Natural killer cell treated with Interleukin-12 subunit alpha and Interleukin-12 subunit beta and Interleukin-15 and Interleukin-18, amount 100 ng/mL, for 72 hours (primary cell): ENCODE results near the gene NINL. TPM values are rescaled to one million over a fixed set of nuclear protein-coding genes. Genes with fewer than 3 reads are reported as not detected.

ENCODE experiments used
- ATAC-seq, 2 donors: fragments of 150-1000 bp; cut with Tn5 transposase in 1 of 2; sonication (Bioruptor Pico), chemical (Tn5 transposase) in 1 of 2; 2 replicates each; pipeline ENCODE4 v1.10.0; 2021
- DNase-seq: peaks from one replicate; pipeline ENCODE4 v3.0.0; 2022; ENCODE audit warnings: low spot score
- H3K27ac Mint-ChIP-seq, 2 donors: 1 replicate in 1 of 2; 2 replicates in 1 of 2; pipeline ENCODE4 v1.8.0; 2022; ENCODE audit warnings: mixed read lengths in 2 of 2, mild to moderate bottlenecking in 1 of 2, moderate library complexity in 1 of 2
- H3K27me3 Mint-ChIP-seq, 2 donors: 1 replicate in 1 of 2; 2 replicates in 1 of 2; pipeline ENCODE4 v1.8.0; 2022; ENCODE audit warnings: mixed read lengths in 2 of 2
- H3K36me3 Mint-ChIP-seq: one replicate; pipeline ENCODE4 v1.8.0; 2022; ENCODE audit warnings: mixed read lengths
- H3K4me1 Mint-ChIP-seq, 2 donors: 1 replicate in 1 of 2; 2 replicates in 1 of 2; pipeline ENCODE4 v1.8.0; 2022; ENCODE audit warnings: low read depth in 2 of 2, mixed read lengths in 2 of 2, mild to moderate bottlenecking in 1 of 2
- H3K4me3 Mint-ChIP-seq: one replicate; pipeline ENCODE4 v1.8.0; 2022; ENCODE audit warnings: mixed read lengths
- H3K9me3 Mint-ChIP-seq: 2 replicates; pipeline ENCODE4 v1.8.0; 2022; ENCODE audit warnings: mixed read lengths
- total RNA-seq, 2 donors: library from RNA; stranded (reverse); gene quantifications; one replicate each; pipeline ENCODE4 v1.2.3, GENCODE V29; 2022

Gene NINL
- total RNA-seq, 2 donors from 2014 or later: 1.4 to 1.6 TPM

DNA sequence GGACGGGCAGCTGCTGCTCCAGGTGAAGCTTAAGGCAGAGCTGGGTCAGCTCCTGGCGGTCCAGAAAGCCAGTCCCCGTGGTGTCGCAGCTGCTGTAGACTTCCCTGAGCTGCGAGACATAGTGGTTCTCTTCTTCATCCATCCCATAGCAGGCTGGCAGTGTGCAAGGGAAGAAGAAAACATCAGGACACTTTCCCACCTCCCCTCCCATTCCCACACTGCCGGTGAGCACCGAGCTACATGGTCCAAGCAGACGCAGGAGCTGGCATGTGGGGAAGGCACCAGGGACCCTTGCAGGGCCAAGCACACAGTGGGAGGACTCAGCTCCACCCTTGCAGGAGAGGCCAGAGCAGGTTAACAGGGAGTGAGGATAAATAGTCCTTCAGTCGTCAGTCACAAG is 58.9 kb downstream of the NINL start:
- Mint-ChIP-seq H3K27me3 (peaks cover 0 to 7% of the 10 kb centered on the region in 2 donors), H3K4me3 (no peak overlapping the region), H3K4me1 (no peaks in the 10 kb centered on the region), H3K9me3 (no peaks in the 10 kb centered on the region), H3K27ac (no peak overlapping the region), H3K36me3 (peaks cover 5% of the 10 kb centered on the region)
- ATAC-seq (no peak), DNase-seq (no peak)

DNA sequence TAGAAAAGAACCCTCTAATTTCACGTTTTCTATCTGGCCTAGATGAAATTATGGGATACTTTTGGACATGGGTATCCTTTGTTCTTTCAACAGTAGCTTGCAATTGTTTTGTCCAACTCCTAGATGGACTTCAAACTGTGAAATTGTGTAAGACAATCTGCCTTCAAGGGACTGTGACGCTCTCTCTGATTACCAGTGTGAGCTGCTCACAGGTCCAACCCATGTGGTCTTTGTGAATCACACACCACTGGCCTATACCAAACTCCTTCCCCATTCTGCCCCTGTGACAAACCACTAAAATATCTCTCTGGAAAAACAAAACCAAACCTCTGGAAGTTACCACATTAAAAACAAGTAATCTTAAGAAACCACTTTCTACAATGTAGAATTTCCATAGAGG is 59.5 kb downstream of the NINL start:
- H3K9me3 Mint-ChIP-seq: no peaks in the 10 kb centered on the region
- DNase-seq (no peak), ATAC-seq (no peak)
- no peaks in the 10 kb centered on the region for H3K4me1 Mint-ChIP-seq
- H3K27me3 Mint-ChIP-seq: peaks cover 0 to 7% of the 10 kb centered on the region in 2 donors
- no peak overlapping the region for H3K4me3 Mint-ChIP-seq
- H3K27ac Mint-ChIP-seq: no peak overlapping the region
- H3K36me3 Mint-ChIP-seq: peaks cover 5% of the 10 kb centered on the region

DNA sequence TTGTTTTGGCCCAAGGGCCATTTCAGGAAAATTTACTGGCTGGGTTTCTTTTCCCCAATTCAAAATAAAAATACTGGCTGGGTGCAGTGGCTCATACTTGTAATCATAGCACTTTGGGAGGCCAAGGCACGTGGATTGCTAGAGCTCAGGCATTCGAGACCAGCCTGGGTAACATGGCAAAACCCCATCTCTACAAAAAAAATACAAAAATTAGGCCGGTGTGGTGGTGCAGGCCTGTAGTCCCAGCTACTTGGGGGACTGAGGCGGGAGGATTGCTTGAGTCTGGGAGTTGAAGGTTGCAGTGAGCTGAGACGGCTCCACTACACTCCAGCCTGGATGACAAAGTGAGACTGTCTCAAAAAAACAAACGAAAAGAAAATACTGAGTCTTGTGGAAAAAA is 60.0 kb downstream of the NINL start:
- Mint-ChIP-seq H3K27ac (no peak overlapping the region), H3K27me3 (peaks cover 0 to 7% of the 10 kb centered on the region in 2 donors)

DNA sequence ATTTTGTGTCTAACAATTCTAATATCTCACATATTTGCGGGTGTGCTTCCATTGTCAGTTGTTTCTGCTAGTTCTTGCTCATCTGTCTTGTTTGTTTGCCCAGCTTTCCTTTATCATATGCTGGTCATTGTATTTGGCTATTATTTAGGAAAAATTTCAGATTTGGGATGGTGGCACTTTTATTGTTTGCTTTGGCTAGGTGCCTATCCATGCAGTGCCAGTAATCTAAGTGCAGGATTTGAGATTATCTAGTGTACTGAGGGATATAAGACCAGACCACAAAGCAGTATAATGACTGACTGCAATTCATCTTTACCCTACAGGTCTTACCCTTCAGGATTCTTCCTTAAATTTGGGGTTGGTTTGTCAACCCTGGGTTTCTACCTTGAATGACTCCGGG is 63.9 kb downstream of the NINL start:
- Mint-ChIP-seq H3K4me3 (no peak overlapping the region), H3K27ac (no peak overlapping the region), H3K9me3 (no peaks in the 10 kb centered on the region), H3K36me3 (no peaks in the 10 kb centered on the region), H3K27me3 (peaks cover 0 to 4% of the 10 kb centered on the region in 2 donors), H3K4me1 (no peaks in the 10 kb centered on the region)
- no peak for ATAC-seq
- DNase-seq: no peak

More for the DNA sequence above, 60.0 kb downstream of the NINL start:
- ATAC-seq: no peak
- no peak overlapping the region for H3K4me3 Mint-ChIP-seq
- no peak for DNase-seq
- no peaks in the 10 kb centered on the region for H3K9me3 Mint-ChIP-seq
- H3K36me3 Mint-ChIP-seq: peaks cover 1% of the 10 kb centered on the region
- no peaks in the 10 kb centered on the region for H3K4me1 Mint-ChIP-seq

DNA sequence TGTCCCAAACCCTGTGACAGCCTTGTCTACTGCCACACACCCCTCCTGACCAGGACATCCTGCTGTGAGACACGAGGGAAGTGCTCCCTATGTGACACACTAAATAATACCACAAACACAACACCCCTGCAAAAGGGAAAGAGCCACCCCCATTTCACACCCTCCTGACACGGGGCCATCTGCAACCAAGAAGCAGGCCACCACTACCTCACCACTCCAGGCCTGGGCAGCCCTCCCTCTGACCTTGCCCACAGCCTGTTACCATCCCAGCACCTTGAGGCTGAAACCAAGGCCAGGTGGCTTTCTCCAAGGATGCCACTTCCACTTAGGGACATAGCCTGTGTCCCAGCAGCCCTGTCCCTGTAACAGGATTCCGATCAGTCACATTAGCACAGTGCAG is 68.2 kb downstream of the NINL start:
- ATAC-seq (peak in 1 of 2 donors; percentile 6), DNase-seq (no peak)
- H3K27ac Mint-ChIP-seq: no peak overlapping the region
- H3K27me3 Mint-ChIP-seq: no peaks in the 10 kb centered on the region
- H3K4me3 Mint-ChIP-seq: no peak overlapping the region
- H3K9me3 Mint-ChIP-seq: peaks cover 13% of the 10 kb centered on the region
- H3K4me1 Mint-ChIP-seq: no peaks in the 10 kb centered on the region
- peaks cover 21% of the 10 kb centered on the region for H3K36me3 Mint-ChIP-seq

DNA sequence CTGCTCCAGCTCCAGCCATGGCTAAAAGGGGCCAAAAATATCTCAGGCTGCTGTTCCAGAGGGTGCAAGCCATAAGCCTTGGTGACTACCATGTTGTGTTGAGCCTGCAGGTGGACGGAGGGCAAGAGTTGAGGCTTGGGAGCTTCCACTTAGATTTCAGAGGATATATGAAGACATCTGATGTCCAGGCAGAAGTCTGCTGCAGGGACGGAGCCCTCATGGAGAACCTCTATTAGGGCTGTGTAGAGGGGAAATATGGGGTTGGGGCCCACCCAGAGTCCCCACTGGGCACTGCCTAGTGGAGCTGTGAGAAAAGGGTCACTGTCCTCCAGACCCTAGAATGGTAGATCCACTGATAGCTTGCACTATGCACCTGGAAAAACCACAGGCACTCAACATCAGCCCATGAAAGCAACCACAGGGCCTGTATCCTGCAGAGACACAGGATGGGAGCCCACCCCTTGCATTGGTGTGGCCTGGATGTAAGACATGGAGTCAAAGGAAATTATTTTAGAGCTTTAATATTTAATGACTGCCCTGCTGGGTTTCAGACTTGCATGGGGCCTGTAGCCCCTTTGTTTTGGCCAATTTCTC is 70.5 kb downstream of the NINL start:
- no peak for ATAC-seq

DNA sequence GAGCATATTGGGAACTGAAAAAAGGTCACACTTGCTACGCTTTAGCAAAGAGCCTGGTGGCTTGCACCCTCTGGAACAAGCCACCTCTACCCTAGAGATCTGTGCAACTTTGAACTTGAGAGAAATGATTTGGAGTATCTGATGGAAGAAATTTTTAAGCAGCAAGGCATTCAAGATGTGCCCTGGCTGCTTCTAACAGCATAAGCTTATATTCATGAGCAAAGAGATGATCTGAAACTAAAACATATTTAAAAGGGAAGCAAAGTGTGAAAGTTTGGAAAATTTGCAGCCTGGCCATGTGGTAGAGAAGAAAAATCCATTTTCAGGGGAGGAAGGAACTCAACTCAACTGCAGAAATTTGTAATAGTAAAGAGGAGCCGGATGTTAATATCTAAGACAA is 71.1 kb downstream of the NINL start:
- peaks cover 21% of the 10 kb centered on the region for H3K36me3 Mint-ChIP-seq
- no peak for ATAC-seq
- H3K27ac Mint-ChIP-seq: no peak overlapping the region
- no peaks in the 10 kb centered on the region for H3K4me1 Mint-ChIP-seq
- no peak overlapping the region for H3K4me3 Mint-ChIP-seq
- peaks cover 13% of the 10 kb centered on the region for H3K9me3 Mint-ChIP-seq
- DNase-seq: no peak
- no peaks in the 10 kb centered on the region for H3K27me3 Mint-ChIP-seq

More for the DNA sequence above, 70.5 kb downstream of the NINL start:
- no peak overlapping the region for H3K27ac Mint-ChIP-seq
- peaks cover 21% of the 10 kb centered on the region for H3K36me3 Mint-ChIP-seq
- H3K9me3 Mint-ChIP-seq: peaks cover 13% of the 10 kb centered on the region
- H3K4me3 Mint-ChIP-seq: no peak overlapping the region
- H3K4me1 Mint-ChIP-seq: no peaks in the 10 kb centered on the region
- H3K27me3 Mint-ChIP-seq: no peaks in the 10 kb centered on the region
- no peak for DNase-seq

DNA sequence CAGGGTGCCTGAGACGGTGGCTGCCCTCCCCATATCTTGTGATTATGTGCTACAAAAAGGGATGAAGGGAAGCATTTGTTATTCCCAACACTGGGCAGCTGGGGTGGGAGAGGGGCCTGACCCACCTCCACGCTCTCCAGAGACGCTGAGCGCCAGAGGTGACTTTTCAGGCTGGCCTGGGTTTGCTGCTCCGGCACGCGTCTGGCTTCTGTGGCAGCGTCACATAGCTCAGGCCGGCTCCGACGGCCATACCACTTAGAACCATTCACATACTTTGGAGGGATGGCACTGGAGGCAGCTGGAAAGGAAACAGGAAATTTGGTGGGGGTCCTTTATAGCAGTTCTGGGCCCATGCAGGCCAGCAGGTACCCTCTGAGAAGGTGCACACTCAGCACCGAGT is 72.6 kb downstream of the NINL start:
- H3K27ac Mint-ChIP-seq: no peak overlapping the region
- DNase-seq: no peak
- peaks cover 21% of the 10 kb centered on the region for H3K36me3 Mint-ChIP-seq
- H3K27me3 Mint-ChIP-seq: no peaks in the 10 kb centered on the region
- peak in 1 of 2 donors; percentile 4 for ATAC-seq
- H3K4me1 Mint-ChIP-seq: no peaks in the 10 kb centered on the region
- peaks cover 13% of the 10 kb centered on the region for H3K9me3 Mint-ChIP-seq
- H3K4me3 Mint-ChIP-seq: no peak overlapping the region

DNA sequence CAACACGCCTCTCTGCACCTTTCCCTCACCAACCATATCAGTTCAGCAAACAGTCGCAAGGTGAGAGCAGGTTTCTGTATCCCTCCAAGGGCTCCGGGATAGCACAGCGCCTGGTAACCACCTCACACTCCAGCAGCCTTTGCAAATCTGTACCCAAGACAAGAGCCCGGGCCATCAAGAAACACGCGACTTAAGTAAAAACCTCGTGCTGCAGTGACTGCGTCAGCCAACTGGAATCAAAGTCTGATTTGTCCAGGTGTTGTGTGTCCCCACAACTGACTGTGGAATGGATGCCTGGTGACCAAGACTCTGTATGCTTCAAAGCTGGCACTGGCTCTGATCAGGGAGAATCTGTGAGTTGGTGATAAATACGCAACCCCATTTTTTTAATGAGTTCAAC is 74.1 kb downstream of the NINL start:
- Mint-ChIP-seq H3K4me1 (no peaks in the 10 kb centered on the region), H3K9me3 (peaks cover 13% of the 10 kb centered on the region), H3K27me3 (no peaks in the 10 kb centered on the region), H3K27ac (no peak overlapping the region), H3K36me3 (peaks cover 21% of the 10 kb centered on the region), H3K4me3 (no peak overlapping the region)
- ATAC-seq: no peak
- DNase-seq: no peak

DNA sequence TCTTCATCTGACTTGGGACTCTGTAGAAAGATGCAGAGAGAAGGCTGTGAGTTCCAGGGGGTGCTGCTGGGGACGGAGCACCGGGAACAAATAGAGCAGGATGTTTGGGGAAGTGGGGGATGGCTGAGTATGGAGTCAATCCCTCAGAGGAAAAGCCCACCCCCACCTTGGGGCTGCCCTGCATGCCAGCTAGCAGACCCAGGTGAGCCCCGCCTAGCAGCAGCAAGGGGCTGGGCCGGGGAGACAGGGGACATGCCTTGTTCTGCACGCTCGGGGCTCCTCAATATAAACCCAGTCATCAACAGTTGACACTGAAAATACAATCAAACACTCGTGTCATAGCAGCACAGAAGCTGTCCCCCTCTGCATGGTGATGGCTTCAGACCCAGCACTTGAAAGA is 74.6 kb downstream of the NINL start:
- ATAC-seq (no peak), DNase-seq (no peak)
- H3K4me3 Mint-ChIP-seq: no peak overlapping the region
- H3K9me3 Mint-ChIP-seq: peaks cover 13% of the 10 kb centered on the region
- H3K36me3 Mint-ChIP-seq: peaks cover 21% of the 10 kb centered on the region
- no peaks in the 10 kb centered on the region for H3K27me3 Mint-ChIP-seq
- H3K4me1 Mint-ChIP-seq: no peaks in the 10 kb centered on the region
- H3K27ac Mint-ChIP-seq: no peak overlapping the region

DNA sequence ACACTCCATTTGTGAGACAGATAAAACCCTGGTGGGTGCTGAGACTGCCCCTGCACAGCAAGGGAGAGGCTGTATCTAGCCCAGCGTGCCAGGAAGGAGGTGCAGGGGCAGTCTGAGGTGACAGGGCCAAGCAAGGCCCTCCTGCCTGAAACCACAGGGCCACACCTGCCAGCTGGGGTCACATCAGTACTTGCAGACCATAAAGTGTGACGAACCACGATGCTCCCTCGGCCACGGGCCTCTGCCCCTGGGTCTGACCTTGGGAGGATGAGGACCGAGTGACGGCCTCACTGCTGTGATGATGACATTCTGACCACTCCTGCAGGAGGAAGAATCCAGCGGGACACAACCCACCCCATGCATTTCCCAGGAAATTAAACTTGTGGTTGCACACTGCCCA is 75.1 kb downstream of the NINL start:
- Mint-ChIP-seq H3K27me3 (no peaks in the 10 kb centered on the region), H3K36me3 (peaks cover 17% of the 10 kb centered on the region), H3K4me1 (no peaks in the 10 kb centered on the region), H3K9me3 (peaks cover 10% of the 10 kb centered on the region), H3K27ac (no peak overlapping the region), H3K4me3 (no peak overlapping the region)
- DNase-seq (no peak), ATAC-seq (no peak)

DNA sequence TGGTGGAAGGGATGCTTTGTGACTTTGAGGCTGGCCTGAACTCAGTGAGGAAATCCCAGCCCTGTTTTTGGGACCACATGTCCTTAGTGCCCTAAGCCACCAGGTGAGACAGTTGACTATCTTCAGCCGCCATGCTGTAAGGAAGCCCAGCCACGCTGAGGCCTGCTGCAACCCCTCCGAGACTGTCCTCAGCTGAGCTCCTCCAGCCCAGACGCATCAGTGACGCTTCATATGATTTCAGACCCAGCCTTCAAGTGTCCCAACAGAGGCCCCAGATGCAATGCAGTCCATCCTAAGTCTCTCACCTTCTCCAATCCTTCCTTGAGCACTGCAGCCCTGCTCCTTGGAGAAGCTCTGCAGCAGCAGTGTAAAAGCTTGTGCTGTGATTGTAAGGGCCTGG is 76.2 kb downstream of the NINL start:
- no peak for ATAC-seq
- peaks cover 6% of the 10 kb centered on the region for H3K36me3 Mint-ChIP-seq
- DNase-seq: no peak
- no peaks in the 10 kb centered on the region for H3K4me1 Mint-ChIP-seq
- H3K9me3 Mint-ChIP-seq: peaks cover 6% of the 10 kb centered on the region
- no peak overlapping the region for H3K4me3 Mint-ChIP-seq
- no peak overlapping the region for H3K27ac Mint-ChIP-seq
- no peaks in the 10 kb centered on the region for H3K27me3 Mint-ChIP-seq

DNA sequence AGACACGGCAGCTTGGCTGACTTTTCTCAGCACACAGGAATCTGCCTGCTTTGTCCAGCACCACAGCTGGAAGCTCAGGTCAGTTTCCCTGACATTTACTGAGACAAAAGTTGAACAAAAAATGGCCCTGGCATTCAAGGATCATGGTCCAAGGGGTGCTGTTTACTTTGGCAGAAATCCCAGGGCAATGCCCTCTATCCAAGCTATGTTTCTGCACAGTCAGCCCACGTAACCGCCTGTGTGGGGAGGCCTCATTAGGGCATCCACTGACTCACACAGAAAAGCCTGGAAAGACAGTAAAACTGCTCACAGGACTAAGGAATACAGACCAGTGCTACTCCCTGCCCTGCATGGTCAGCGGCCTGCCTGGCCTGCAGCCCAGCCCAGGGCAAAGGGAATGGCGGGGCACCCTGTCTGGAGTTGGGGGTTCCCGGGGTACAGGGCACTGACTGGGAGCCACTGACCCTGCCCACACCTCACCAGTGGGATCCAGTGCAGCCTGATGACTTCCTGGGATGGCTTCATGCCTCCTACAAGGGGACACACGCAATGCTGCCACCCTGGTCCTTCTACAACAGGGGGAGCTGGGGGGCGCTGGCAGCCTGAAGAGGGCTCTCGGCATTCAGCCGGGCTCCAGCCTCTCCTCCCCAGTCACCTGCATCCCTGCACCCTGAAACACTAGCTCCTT is 77.1 kb downstream of the NINL start:
- H3K4me1 Mint-ChIP-seq: no peaks in the 10 kb centered on the region
- H3K27ac Mint-ChIP-seq: no peak overlapping the region
- no peaks in the 10 kb centered on the region for H3K9me3 Mint-ChIP-seq
- no peaks in the 10 kb centered on the region for H3K27me3 Mint-ChIP-seq
- ATAC-seq (no peak), DNase-seq (no peak)
- H3K36me3 Mint-ChIP-seq: no peaks in the 10 kb centered on the region
- H3K4me3 Mint-ChIP-seq: no peak overlapping the region

DNA sequence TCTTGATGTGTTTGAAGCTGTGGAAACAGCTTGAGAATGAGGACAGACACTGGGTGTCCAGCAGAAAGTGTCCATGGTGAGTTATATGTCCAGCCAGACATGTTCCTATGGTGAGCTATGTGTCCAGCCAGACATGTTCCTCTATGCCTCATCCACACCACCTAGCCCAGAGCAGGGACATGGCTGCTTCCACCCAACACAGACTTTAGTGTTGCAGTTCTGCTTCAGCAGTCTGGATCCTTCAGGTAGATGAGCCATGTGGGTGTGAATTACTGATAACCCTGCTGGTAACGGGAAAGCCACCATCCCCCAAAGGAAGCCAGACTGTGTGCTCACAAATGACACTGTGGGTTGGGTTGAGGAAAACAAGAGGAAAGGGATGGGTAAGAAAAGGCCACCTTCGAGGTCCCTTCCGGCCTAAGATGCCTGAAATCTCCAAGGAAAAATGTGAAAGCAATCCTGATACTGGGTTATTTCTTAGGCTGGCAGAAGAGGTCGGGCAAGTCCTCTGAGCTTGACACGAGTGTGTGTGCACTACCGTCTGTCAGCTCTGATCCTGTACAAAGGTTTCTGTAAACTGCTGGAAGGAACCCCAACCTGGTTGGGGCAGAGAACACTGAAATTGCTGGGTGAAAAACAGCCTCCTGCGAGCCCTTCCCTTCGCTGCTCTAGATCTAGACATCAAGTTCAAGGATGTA is 77.8 kb downstream of the NINL start:
- no peaks in the 10 kb centered on the region for H3K27me3 Mint-ChIP-seq
- no peaks in the 10 kb centered on the region for H3K9me3 Mint-ChIP-seq
- no peak overlapping the region for H3K4me3 Mint-ChIP-seq
- DNase-seq (no peak), ATAC-seq (no peak)
- H3K4me1 Mint-ChIP-seq: no peaks in the 10 kb centered on the region
- H3K27ac Mint-ChIP-seq: no peak overlapping the region
- H3K36me3 Mint-ChIP-seq: no peaks in the 10 kb centered on the region
